NT2/D1 (cell line): ENCODE data around the gene DNAJC16.
A peak's percentile ranks its signal among the peaks of the same experiment; 100 is the strongest.

Source experiments
- DNase-seq: peaks from one replicate; pipeline ENCODE4 v3.0.0-alpha.2; 2011; ENCODE audit warnings: low read depth, low spot score
- H3K27me3 ChIP-seq: 2 replicates; pipeline ENCODE4 v1.6.0; 2011; ENCODE audit warnings: mild to moderate bottlenecking; ENCODE audit not compliant: insufficient read length, insufficient read depth
- H3K36me3 ChIP-seq: 2 replicates; pipeline ENCODE4 v1.6.1; 2011; ENCODE audit warnings: mild to moderate bottlenecking, low read length, mixed read lengths; ENCODE audit not compliant: insufficient read depth, insufficient read length
- H3K4me1 ChIP-seq: 2 replicates; pipeline ENCODE4 v1.5.1; 2011; ENCODE audit not compliant: insufficient read depth, insufficient read length
- H3K4me3 ChIP-seq: 2 replicates; pipeline ENCODE4 v1.5.1; 2011; ENCODE audit warnings: low read depth; ENCODE audit not compliant: insufficient read length
- H3K9ac ChIP-seq: 2 replicates; pipeline ENCODE4 v1.6.0; 2011; ENCODE audit warnings: low read depth; ENCODE audit not compliant: insufficient read length
- H3K9me3 ChIP-seq: 2 replicates; pipeline ENCODE4 v1.5.1; 2011; ENCODE audit warnings: mild to moderate bottlenecking, low read length; ENCODE audit not compliant: insufficient read depth
- SUZ12 ChIP-seq: IDR thresholded peaks from 2 replicates; pipeline ENCODE4 v1.6.1; 2011; ENCODE audit not compliant: insufficient read length, insufficient read depth; ENCODE audit errors: extremely low read depth
- YY1 ChIP-seq: IDR thresholded peaks from 2 replicates; pipeline ENCODE4 v1.6.1; 2011; ENCODE audit not compliant: insufficient read length, insufficient read depth
- ZNF274 ChIP-seq: IDR thresholded peaks from 2 replicates; pipeline ENCODE4 v1.6.1; 2011; ENCODE audit warnings: mild to moderate bottlenecking, low read depth, low read length

Gene DNAJC16

DNA sequence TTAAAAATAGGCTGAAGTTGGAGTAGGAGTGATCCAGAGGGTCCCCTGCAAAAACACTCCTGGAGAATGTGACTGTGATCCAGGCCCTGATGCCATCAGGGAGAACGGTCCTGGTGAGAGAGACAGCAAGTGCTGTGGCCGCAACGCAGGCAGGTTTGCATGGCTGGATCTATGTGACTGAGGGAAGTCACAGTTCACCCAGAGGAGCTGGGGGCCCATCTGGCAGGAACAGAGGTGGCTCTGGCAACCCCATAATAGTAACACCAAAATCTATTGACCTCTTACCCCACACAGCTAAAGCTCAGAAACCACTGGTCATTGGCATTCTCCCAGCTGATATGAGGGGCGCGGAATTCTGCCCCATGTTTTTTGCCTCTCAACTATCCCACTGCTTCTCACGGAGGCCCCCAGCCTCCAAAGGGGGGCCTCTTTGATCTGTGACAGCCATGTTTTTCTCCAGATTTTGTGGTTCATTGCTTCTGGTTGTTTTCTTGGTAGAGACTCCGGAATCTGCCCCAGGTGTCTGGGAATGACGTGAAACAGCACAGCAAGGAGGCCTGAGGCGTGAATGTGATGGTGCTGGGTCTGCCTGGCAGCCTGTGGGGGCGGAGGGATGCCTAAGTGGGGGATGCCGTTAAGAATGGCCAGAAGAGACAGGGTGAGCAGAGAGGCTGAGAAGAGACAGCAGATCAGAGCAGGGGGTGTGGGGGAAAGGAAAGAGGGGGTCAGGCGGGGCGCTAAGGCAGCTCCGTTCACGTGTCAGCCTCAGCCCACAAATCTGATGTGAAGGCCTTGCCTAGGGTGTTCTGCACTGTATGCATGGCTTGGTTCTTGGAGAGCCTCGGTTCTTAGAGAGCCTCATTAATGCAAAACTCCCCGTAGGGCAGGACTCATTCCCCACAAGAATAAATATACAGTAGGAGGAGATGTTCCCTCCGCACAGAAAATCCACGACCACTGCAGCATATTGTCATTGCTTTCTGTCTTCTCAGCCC lies 26.2 kb upstream of the DNAJC16 start:
- Histone ChIP-seq H3K9me3 (no peaks in the 10 kb centered on the region), H3K4me1 (peaks cover 5% of the 10 kb centered on the region), H3K27me3 (no peaks in the 10 kb centered on the region), H3K9ac (no peak overlapping the region), H3K36me3 (no peaks in the 10 kb centered on the region), H3K4me3 (no peak overlapping the region)
- no peak for TF ChIP-seq ZNF274
- TF ChIP-seq SUZ12, result no peak
- TF ChIP-seq YY1, result no peak
- DNase-seq, result no peak

GRCh38 chr1:15501208-15502032 lies 25.2 kb upstream of the DNAJC16 start:
- no peak for TF ChIP-seq ZNF274
- TF ChIP-seq SUZ12, result no peak
- TF ChIP-seq YY1, result no peak

GRCh38 chr1:15504436-15504835 lies 22.2 kb upstream of the DNAJC16 start:
- Histone ChIP-seq H3K4me1 (peaks cover 5% of the 10 kb centered on the region), H3K27me3 (no peaks in the 10 kb centered on the region), H3K36me3 (no peaks in the 10 kb centered on the region), H3K9me3 (no peaks in the 10 kb centered on the region), H3K9ac (no peak overlapping the region), H3K4me3 (no peak overlapping the region)
- TF ChIP-seq YY1, result no peak
- no peak for TF ChIP-seq ZNF274
- TF ChIP-seq SUZ12, result no peak
- no peak for DNase-seq

More at GRCh38 chr1:15501208-15502032, 25.2 kb upstream of the DNAJC16 start:
- DNase-seq, result peak; percentile 39
- Histone ChIP-seq H3K36me3 (no peaks in the 10 kb centered on the region), H3K9me3 (no peaks in the 10 kb centered on the region), H3K4me3 (no peak overlapping the region), H3K27me3 (no peaks in the 10 kb centered on the region), H3K4me1 (peaks cover 5% of the 10 kb centered on the region), H3K9ac (no peak overlapping the region)

GRCh38 chr1:15506831-15507230 lies 19.8 kb upstream of the DNAJC16 start:
- Histone ChIP-seq H3K36me3 (no peaks in the 10 kb centered on the region), H3K27me3 (no peaks in the 10 kb centered on the region), H3K9me3 (no peaks in the 10 kb centered on the region), H3K9ac (no peak overlapping the region), H3K4me3 (no peak overlapping the region), H3K4me1 (peaks cover 2% of the 10 kb centered on the region)
- TF ChIP-seq YY1 (no peak), ZNF274 (no peak), SUZ12 (no peak)
- no peak for DNase-seq

DNA sequence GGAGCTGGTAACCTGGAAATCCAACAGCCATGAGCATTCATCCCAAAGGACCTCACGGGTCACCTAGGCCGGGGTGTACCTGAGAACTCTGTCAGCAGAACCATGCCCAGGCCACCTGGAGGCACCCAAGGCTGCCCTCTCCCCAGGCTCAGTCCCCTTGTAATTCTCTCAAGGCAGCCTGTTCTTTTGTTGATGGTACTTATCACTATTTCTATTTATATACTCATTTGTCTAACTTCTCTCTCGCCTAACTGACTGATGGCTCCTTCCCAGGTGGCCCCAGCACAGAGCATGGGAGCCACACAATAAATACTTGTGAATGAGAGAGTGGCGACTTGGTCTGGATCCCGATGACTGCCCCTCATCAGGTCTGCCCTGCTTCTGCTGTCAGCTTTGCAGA lies 19.4 kb upstream of the DNAJC16 start:
- peaks cover 2% of the 10 kb centered on the region for H3K4me1 ChIP-seq
- no peaks in the 10 kb centered on the region for H3K27me3 ChIP-seq
- no peaks in the 10 kb centered on the region for H3K9me3 ChIP-seq
- H3K9ac ChIP-seq, result no peak overlapping the region
- no peak for DNase-seq
- no peak overlapping the region for H3K4me3 ChIP-seq
- H3K36me3 ChIP-seq, result no peaks in the 10 kb centered on the region
- TF ChIP-seq YY1, result no peak
- TF ChIP-seq ZNF274, result no peak
- TF ChIP-seq SUZ12, result no peak

DNA sequence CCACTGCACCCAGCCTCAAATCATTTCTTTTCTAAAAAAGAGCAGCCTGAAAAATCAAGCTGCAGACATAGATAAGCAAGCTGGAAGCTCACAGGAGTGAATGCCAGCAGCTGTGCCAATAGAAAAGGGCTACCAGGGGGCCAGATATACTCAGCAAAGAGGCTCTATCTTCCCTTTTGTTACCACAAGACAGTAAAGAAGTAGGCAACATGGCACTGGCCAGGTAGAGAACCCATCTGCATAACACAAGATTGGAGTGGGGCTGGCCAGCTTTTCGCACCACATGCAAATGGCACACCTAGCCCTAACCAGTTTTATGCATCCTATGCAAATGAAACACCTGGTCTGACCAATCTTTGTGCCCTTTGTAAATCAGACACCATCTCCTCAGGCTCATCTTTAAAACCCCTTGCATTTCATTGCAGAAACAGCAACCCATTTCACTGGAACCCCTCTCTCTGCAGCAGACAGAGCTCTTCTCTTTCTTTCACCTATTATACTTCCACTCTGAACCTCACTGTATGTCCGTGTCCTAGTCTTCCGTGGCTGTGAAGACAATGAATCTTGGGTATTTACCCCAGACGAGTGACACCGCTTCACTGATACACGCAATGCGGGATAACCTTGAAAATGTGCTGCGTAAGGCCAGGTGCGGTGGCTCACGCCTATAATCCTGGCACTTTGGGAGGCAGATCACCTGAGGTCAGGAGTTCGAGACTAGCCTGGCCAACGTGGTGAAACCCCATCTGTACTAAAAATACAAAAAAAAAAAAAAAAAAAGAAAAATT lies 17.8 kb upstream of the DNAJC16 start:
- no peaks in the 10 kb centered on the region for H3K9me3 ChIP-seq
- no peak for DNase-seq
- no peaks in the 10 kb centered on the region for H3K27me3 ChIP-seq
- H3K4me3 ChIP-seq, result no peak overlapping the region
- TF ChIP-seq ZNF274, result no peak
- no peak for TF ChIP-seq YY1
- no peak for TF ChIP-seq SUZ12
- H3K36me3 ChIP-seq, result no peaks in the 10 kb centered on the region
- H3K9ac ChIP-seq, result no peak overlapping the region
- H3K4me1 ChIP-seq, result no peaks in the 10 kb centered on the region
